ENCODE measurements around the gene PLPPR3. TPM values are rescaled to one million over a fixed set of nuclear protein-coding genes. Genes with fewer than 3 reads are reported as not detected.

Gene PLPPR3
- total RNA-seq, 2 donors from 2014 or later, result 110 to 111 TPM

- H3K4me3 Mint-ChIP-seq, result no peak overlapping the region
- H3K9ac ChIP-seq (ENCODE audit: extremely low read depth, low read length, poor library complexity, severe bottlenecking), result no peak overlapping the region
- no peak for TF ChIP-seq CTCF (conservative IDR thresholded peaks at IDR 0.05)
- no peaks in the 10 kb centered on the region for H3K9me3 Mint-ChIP-seq
- H3K4me1 ChIP-seq (ENCODE audit: control insufficient read depth, insufficient read depth, low read length), result peaks cover 4% of the 10 kb centered on the region
- peak overlapping the region; percentile 36 for H3K27ac Mint-ChIP-seq
- peaks cover 4% of the 10 kb centered on the region for H3K36me3 ChIP-seq (ENCODE audit: control insufficient read depth, insufficient read depth, low read length)
- H3K27ac ChIP-seq (ENCODE audit: low read depth, low read length), result no peak overlapping the region
- no peaks in the 10 kb centered on the region for H3K27me3 Mint-ChIP-seq (ENCODE audit: insufficient read depth)
- H3K4me3 ChIP-seq (ENCODE audit: low read length), result no peak overlapping the region
- H3K9me3 ChIP-seq (ENCODE audit: control insufficient read depth, low read length), result no peaks in the 10 kb centered on the region
- WGBS, 2 experiments (ENCODE audit: insufficient coverage in 1 of 2, insufficient read length in 1 of 2), result 87 to 88% methylated on average over 9 to 15 of the region's 16 CpGs
- no peak for DNase-seq
- H3K27me3 ChIP-seq (ENCODE audit: control insufficient read depth, insufficient read depth, low read length, poor library complexity, severe bottlenecking), result no peaks in the 10 kb centered on the region
- peaks cover 18% of the 10 kb centered on the region for H3K4me1 Mint-ChIP-seq
- no peaks in the 10 kb centered on the region for H3K36me3 Mint-ChIP-seq (ENCODE audit: low read depth)
Measured at GRCh38 chr19:792306-792885, 29.4 kb downstream of the PLPPR3 start.

- Mint-ChIP-seq H3K4me3 (no peak overlapping the region), H3K4me1 (peaks cover 18% of the 10 kb centered on the region), H3K27ac (peak overlapping the region; percentile 36), H3K27me3 (ENCODE audit: insufficient read depth) (no peaks in the 10 kb centered on the region), H3K9me3 (no peaks in the 10 kb centered on the region), H3K36me3 (ENCODE audit: low read depth) (no peaks in the 10 kb centered on the region)
- no peak overlapping the region for H3K9ac ChIP-seq (ENCODE audit: extremely low read depth, low read length, poor library complexity, severe bottlenecking)
- no peak for TF ChIP-seq CTCF (conservative IDR thresholded peaks at IDR 0.05)
- no peak overlapping the region for H3K27ac ChIP-seq (ENCODE audit: low read depth, low read length)
- no peaks in the 10 kb centered on the region for H3K27me3 ChIP-seq (ENCODE audit: control insufficient read depth, insufficient read depth, low read length, poor library complexity, severe bottlenecking)
- DNase-seq, result peak; percentile 58
- no peak overlapping the region for H3K4me3 ChIP-seq (ENCODE audit: low read length)
- peaks cover 4% of the 10 kb centered on the region for H3K4me1 ChIP-seq (ENCODE audit: control insufficient read depth, insufficient read depth, low read length)
- H3K36me3 ChIP-seq (ENCODE audit: control insufficient read depth, insufficient read depth, low read length), result peaks cover 4% of the 10 kb centered on the region
- 78 to 85% methylated on average over 2 to 8 of the region's 8 CpGs for WGBS, 2 experiments (ENCODE audit: insufficient coverage in 1 of 2, insufficient read length in 1 of 2)
- H3K9me3 ChIP-seq (ENCODE audit: control insufficient read depth, low read length), result no peaks in the 10 kb centered on the region
Measured at GRCh38 chr19:791567-792305, 30.0 kb downstream of the PLPPR3 start.

GRCh38 chr19:791007-791566 is 30.7 kb downstream of the PLPPR3 start:
- no peak overlapping the region for H3K4me3 ChIP-seq (ENCODE audit: low read length)
- H3K27me3 ChIP-seq (ENCODE audit: control insufficient read depth, insufficient read depth, low read length, poor library complexity, severe bottlenecking), result no peaks in the 10 kb centered on the region
- no peak for TF ChIP-seq CTCF (conservative IDR thresholded peaks at IDR 0.05)
- Mint-ChIP-seq H3K4me1 (peaks cover 18% of the 10 kb centered on the region), H3K9me3 (no peaks in the 10 kb centered on the region), H3K27ac (peak overlapping the region; percentile 52), H3K4me3 (no peak overlapping the region), H3K27me3 (ENCODE audit: insufficient read depth) (no peaks in the 10 kb centered on the region), H3K36me3 (ENCODE audit: low read depth) (no peaks in the 10 kb centered on the region)
- peaks cover 4% of the 10 kb centered on the region for H3K36me3 ChIP-seq (ENCODE audit: control insufficient read depth, insufficient read depth, low read length)
- no peaks in the 10 kb centered on the region for H3K9me3 ChIP-seq (ENCODE audit: control insufficient read depth, low read length)
- DNase-seq, result no peak
- 94 to 95% methylated on average over 23 to 26 of the region's 26 CpGs for WGBS, 2 experiments (ENCODE audit: insufficient coverage in 1 of 2, insufficient read length in 1 of 2)
- H3K27ac ChIP-seq (ENCODE audit: low read depth, low read length), result no peak overlapping the region
- peaks cover 4% of the 10 kb centered on the region for H3K4me1 ChIP-seq (ENCODE audit: control insufficient read depth, insufficient read depth, low read length)
- no peak overlapping the region for H3K9ac ChIP-seq (ENCODE audit: extremely low read depth, low read length, poor library complexity, severe bottlenecking)
